Skeletal muscle satellite cell (primary cell): Measurements from ENCODE around the gene SSU72.

ENCODE experiments used
- H3K27me3 ChIP-seq: 2 replicates; pipeline ENCODE4 v1.7.0; 2013; ENCODE audit warnings: low read length; ENCODE audit not compliant: control insufficient read depth, insufficient read depth
- H3K36me3 ChIP-seq: 2 replicates; pipeline ENCODE4 v1.7.0; 2013; ENCODE audit warnings: mild to moderate bottlenecking, control low read depth, low read length; ENCODE audit not compliant: insufficient read depth
- H3K4me1 ChIP-seq: 2 replicates; pipeline ENCODE4 v1.7.0; 2013; ENCODE audit warnings: low read length; ENCODE audit not compliant: control insufficient read depth, insufficient read depth
- H3K4me2 ChIP-seq: 2 replicates; pipeline ENCODE4 v1.7.0; 2013; ENCODE audit warnings: mild to moderate bottlenecking, low read length
- H3K4me3 ChIP-seq: 2 replicates; pipeline ENCODE4 v1.7.0; 2013; ENCODE audit warnings: low read length
- H3K9ac ChIP-seq: 2 replicates; pipeline ENCODE4 v1.7.0; 2013; ENCODE audit warnings: mild to moderate bottlenecking, low read depth, low read length, moderate library complexity
- H3K9me3 ChIP-seq: replicated peaks from 2 replicates; pipeline ENCODE4 v1.7.0; 2013; ENCODE audit warnings: mild to moderate bottlenecking, control low read depth, low read length

Gene SSU72

GRCh38 chr1:1552263-1552639 is 22.4 kb downstream of the SSU72 start:
- Histone ChIP-seq H3K9me3 (no peaks in the 10 kb centered on the region), H3K4me3 (no peak overlapping the region), H3K4me2 (no peak overlapping the region), H3K4me1 (peaks cover 12% of the 10 kb centered on the region), H3K27me3 (no peaks in the 10 kb centered on the region), H3K9ac (no peak overlapping the region), H3K36me3 (peaks cover 12% of the 10 kb centered on the region)

DNA sequence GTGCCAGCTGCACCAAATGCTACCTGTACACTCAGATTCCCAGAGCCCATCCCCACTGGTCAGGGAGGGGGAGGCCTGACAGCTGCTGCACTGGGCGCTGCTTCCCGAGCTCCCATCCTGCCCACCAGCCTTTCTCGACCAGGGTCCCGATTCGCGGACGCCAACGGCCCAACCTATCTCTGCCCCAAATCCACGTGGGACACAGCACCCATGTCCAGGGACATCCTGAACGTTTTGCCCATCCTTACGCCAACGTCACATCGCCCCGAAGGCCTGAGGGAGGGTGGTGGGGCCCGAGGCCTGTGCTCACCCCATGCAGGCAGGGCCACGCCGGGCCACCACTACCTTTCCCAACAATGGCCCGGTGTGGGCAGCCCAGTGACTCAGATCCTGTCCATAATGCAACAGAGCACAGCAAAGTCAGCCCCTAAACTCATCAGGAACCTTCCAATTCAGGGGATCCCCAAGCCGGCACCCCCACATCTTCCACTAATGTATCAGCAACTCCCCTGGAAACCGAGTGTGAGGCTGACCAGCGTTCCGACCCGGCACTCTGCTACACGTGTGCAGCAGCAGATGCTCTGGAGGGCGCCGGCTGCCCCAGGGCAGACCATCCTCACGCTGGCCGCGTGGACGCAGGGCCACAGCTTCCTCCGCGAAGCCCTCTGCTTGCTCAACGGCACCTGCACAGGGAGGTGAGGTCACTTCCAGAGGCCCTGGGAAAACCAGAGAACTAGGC is 23.0 kb downstream of the SSU72 start:
- Histone ChIP-seq H3K4me2 (no peak overlapping the region), H3K27me3 (no peaks in the 10 kb centered on the region), H3K9ac (no peak overlapping the region), H3K4me3 (no peak overlapping the region), H3K9me3 (no peaks in the 10 kb centered on the region), H3K36me3 (peaks cover 13% of the 10 kb centered on the region), H3K4me1 (peaks cover 12% of the 10 kb centered on the region)

DNA sequence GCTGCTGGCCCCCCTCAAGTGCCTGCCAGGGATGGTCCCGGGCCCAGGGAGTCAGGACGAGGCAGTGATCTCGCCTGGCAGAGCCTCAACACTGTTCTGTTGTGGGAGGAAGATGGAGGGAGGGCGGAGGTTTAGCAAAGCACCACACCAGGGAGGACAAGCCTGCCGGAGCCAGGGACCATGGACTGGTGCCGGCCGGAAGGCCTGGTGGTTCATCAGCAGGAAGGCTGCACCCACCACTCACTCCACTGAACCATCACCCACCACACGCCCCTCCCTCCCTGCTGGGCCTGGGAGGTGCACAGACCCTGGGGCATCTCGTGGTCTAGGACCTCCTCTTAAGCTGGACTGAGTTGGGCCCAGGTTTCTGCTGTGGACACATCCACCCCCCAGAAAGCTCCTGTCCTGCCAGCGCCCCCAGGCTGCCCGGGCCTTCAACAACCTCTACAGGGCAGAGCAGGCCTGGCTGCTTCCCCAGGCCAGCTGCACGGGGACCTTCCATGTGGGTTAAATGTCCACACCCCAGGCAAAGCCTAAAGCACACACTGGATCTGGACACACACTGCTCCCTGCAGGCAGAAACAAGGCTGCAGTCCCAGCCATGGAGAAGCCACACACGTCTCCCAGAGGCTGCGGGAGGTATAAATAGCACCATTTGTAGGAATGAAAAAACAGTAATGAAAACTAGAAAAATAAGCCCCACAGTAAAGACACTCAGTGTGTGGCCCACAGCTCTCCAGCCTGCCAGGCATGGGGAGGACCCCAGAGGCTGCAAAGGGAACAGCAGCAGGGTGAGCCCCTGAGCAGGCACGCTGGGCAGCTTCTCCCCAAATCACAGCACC is 23.9 kb downstream of the SSU72 start:
- no peak overlapping the region for H3K4me3 ChIP-seq
- no peak overlapping the region for H3K4me2 ChIP-seq
- no peak overlapping the region for H3K9ac ChIP-seq
- H3K36me3 ChIP-seq = peaks cover 19% of the 10 kb centered on the region
- no peaks in the 10 kb centered on the region for H3K9me3 ChIP-seq
- peaks cover 12% of the 10 kb centered on the region for H3K4me1 ChIP-seq
- H3K27me3 ChIP-seq = no peaks in the 10 kb centered on the region

GRCh38 chr1:1550087-1550486 is 24.6 kb downstream of the SSU72 start:
- H3K4me2 ChIP-seq = no peak overlapping the region
- peaks cover 9% of the 10 kb centered on the region for H3K4me1 ChIP-seq
- H3K4me3 ChIP-seq = no peak overlapping the region
- no peak overlapping the region for H3K9ac ChIP-seq
- H3K36me3 ChIP-seq = peaks cover 17% of the 10 kb centered on the region
- no peaks in the 10 kb centered on the region for H3K9me3 ChIP-seq
- H3K27me3 ChIP-seq = no peaks in the 10 kb centered on the region

GRCh38 chr1:1548591-1548990 is 26.1 kb downstream of the SSU72 start:
- no peak overlapping the region for H3K9ac ChIP-seq
- H3K4me3 ChIP-seq = no peak overlapping the region
- peaks cover 15% of the 10 kb centered on the region for H3K36me3 ChIP-seq
- no peak overlapping the region for H3K4me2 ChIP-seq
- H3K9me3 ChIP-seq = no peaks in the 10 kb centered on the region
- H3K4me1 ChIP-seq = no peaks in the 10 kb centered on the region
- no peaks in the 10 kb centered on the region for H3K27me3 ChIP-seq

- no peaks in the 10 kb centered on the region for H3K27me3 ChIP-seq
- H3K9ac ChIP-seq = no peak overlapping the region
- no peak overlapping the region for H3K4me2 ChIP-seq
- no peak overlapping the region for H3K4me3 ChIP-seq
- no peaks in the 10 kb centered on the region for H3K4me1 ChIP-seq
- no peaks in the 10 kb centered on the region for H3K9me3 ChIP-seq
- H3K36me3 ChIP-seq = peaks cover 24% of the 10 kb centered on the region
Observed at GRCh38 chr1:1547476-1547875, 27.2 kb downstream of the SSU72 start.

GRCh38 chr1:1547011-1547410 is 27.7 kb downstream of the SSU72 start:
- no peak overlapping the region for H3K4me2 ChIP-seq
- H3K4me3 ChIP-seq = no peak overlapping the region
- no peak overlapping the region for H3K9ac ChIP-seq
- no peaks in the 10 kb centered on the region for H3K4me1 ChIP-seq
- H3K36me3 ChIP-seq = peaks cover 26% of the 10 kb centered on the region
- H3K27me3 ChIP-seq = no peaks in the 10 kb centered on the region
- no peaks in the 10 kb centered on the region for H3K9me3 ChIP-seq

GRCh38 chr1:1545946-1546737 is 28.5 kb downstream of the SSU72 start:
- Histone ChIP-seq H3K4me2 (no peak overlapping the region), H3K27me3 (no peaks in the 10 kb centered on the region), H3K4me3 (no peak overlapping the region), H3K36me3 (peaks cover 32% of the 10 kb centered on the region), H3K9me3 (no peaks in the 10 kb centered on the region), H3K4me1 (no peaks in the 10 kb centered on the region), H3K9ac (no peak overlapping the region)

GRCh38 chr1:1544544-1544943 is 30.1 kb downstream of the SSU72 start:
- Histone ChIP-seq H3K27me3 (no peaks in the 10 kb centered on the region), H3K36me3 (peaks cover 36% of the 10 kb centered on the region), H3K9me3 (no peaks in the 10 kb centered on the region), H3K4me2 (no peak overlapping the region), H3K9ac (no peak overlapping the region), H3K4me3 (no peak overlapping the region), H3K4me1 (peaks cover 5% of the 10 kb centered on the region)

- H3K36me3 ChIP-seq = peaks cover 36% of the 10 kb centered on the region
- H3K4me2 ChIP-seq = no peak overlapping the region
- no peaks in the 10 kb centered on the region for H3K27me3 ChIP-seq
- H3K4me3 ChIP-seq = no peak overlapping the region
- peaks cover 5% of the 10 kb centered on the region for H3K4me1 ChIP-seq
- no peaks in the 10 kb centered on the region for H3K9me3 ChIP-seq
- no peak overlapping the region for H3K9ac ChIP-seq
Observed at GRCh38 chr1:1543706-1544099, 31.0 kb downstream of the SSU72 start.
